Stimulated activated CD8-positive, alpha-beta memory T cell treated with anti-CD3 and anti-CD28 coated beads, Interleukin-12 subunit alpha, Interleukin-12 subunit beta, amount 100 ng/mL, for 4 hours (primary cell): Measurements from ENCODE around the gene ZBP1.

Experiments used
- DNase-seq: peaks from one replicate; pipeline ENCODE4 v3.0.0-alpha.2; 2020; ENCODE audit warnings: low read depth

ZBP1 gene

DNA sequence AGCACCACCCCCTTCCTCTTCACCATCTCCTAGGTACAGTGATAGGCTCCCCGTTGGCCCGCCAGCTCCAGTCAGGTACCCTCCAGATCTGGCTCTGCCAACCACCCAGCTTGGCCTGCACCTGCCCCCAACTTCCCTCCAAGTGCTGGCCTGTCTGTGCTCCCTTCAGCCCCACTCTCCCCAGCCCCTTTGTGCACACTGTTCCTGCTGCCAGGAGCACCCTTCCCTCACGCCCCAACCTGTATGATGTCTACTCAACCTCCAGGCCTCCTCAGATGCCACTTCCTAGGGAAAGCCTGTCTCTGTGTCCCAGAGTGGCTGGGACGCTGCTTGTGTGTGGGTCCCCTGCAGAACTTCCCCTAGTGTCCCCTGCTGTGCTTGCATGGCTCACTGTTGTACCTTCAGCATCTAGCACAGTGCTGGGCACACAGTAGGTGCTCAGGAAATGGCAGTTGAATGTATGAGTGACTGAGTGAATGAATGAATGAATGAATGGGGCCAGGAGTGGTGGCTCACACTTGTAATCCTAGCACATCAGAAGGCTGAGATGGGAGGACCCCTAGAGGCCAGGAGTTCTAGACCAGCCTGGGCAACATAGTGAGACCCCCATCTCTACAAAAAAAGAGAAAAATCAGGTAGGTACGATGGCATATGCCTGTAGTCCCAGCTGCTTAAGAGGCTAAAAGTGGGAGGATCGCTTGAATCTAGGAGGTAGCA lies 3.0 kb downstream of the ZBP1 start:
- no peak for DNase-seq

DNA sequence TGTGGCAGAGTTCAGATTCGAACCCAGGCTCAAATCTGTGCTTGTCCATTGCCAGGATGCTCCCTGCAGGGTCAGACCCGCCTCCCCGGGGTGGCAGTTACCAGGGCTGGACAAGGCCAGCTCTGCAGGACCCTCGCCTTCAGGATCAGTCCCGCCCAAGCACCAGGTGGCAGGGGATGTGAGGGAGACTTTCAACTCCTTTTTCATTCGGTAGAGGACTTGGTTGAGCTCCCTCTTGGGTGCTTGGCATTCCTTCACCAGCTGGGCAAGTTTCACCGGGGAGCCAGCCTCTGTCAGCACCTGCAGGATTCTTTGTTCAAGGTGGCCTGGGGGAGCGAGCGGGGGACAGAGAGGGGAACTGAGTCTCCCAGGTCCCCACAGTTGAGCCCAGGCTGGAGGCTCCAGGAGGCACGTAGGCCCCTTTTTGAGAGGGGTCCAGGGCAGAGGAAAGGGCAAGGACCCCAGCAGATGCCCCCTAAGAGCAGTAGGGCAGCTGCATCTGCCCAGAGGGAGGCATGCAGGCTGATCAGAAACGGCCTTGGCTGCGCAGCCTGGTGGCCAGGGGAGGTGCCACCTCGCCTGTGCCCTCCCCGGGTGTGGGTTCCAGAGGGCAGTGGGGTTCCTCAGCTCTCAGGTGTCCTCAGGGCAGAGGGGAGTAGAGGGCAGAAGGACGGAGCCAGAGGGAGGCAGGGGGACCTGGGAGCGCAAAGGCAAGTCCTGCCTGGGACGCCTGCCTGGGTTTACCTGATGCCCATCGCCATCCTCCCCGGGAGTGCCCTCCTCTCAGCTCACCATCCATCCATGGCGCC lies 3.9 kb downstream of the ZBP1 start:
- no peak for DNase-seq

DNA sequence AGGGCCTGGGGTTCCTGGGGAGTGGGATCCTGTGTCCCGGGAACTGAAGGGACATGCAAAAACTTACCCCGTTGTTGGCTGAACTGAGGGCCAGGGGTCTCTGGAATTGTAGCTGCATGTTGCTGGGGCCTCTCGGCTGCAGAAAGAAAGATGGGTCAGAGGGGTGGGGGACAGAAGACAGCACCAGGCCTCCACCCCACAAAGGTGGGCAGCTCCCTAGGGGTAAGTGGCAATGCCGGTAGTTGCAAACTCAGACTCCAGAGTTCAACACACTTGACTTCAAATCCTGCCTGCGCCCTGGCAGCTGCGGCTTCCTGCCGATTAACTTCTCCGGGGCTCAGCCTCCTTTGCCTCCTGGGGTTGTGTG lies 4.8 kb downstream of the ZBP1 start:
- no peak for DNase-seq

DNA sequence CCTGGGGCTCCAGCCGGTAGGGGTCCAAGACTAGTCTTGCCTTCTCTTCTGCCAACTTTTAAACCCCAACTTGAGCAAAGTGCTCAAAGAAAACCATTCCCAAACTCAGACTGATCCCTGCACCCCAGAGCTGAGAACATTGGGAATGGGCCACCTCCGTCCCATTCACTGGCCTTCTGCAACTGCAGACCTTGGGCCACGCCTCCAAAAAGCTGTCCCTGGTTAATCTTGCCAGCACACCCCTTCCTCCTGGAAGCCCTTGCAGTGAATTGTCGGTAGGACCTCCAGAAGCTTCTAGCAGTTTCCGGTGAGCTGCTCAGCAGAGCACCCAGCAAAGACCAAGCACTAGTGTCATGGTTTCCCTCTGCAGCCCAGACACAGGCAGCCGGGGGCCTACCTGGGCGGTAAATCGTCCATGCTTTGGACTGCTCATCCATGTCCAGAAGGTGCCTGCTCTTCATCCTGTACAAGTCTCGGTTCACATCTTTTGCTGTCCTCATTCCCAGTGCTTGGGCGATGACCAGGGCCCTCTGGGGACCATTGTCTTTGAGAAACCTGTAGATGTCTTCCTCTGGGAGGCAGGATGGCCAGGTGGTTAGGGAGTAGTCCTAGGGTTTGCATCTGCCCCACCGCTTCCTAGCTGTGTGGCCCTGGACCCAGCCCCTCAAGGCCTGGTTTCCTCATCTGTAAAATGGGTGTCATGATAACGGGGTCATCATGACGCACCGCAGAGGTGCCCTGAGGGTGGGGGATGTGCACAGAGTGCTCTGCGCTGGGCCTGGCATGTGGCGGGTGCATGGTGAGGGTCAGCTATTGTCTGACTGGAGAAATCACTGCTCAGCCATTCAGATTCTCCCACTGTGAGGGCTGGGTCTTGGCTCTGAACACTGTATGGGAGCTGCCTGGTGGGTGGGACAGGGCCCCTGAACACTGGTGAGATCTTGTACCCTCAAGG lies 5.5 kb downstream of the ZBP1 start:
- no peak for DNase-seq

DNA sequence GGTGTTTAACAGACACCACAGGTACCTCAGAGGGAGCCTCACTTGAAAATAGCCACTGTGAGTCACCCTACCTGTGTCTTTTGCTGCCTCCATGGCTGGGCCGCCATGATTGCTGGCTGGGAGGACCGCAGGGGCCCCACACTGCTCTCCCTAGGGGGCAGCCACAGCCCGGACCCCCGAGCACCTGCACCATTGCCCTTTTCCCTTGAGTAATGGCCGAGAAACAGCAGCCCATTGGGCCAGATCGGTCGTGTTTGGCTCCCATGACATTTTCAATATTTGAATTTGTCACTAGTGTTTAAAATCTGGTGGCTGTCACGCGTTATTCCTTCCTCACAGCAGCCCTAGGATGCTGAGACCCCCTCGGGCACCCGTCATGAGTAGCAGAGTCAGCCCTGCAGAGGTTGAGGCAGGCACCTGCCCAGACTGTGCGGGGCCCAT lies 6.7 kb downstream of the ZBP1 start:
- no peak for DNase-seq

DNA sequence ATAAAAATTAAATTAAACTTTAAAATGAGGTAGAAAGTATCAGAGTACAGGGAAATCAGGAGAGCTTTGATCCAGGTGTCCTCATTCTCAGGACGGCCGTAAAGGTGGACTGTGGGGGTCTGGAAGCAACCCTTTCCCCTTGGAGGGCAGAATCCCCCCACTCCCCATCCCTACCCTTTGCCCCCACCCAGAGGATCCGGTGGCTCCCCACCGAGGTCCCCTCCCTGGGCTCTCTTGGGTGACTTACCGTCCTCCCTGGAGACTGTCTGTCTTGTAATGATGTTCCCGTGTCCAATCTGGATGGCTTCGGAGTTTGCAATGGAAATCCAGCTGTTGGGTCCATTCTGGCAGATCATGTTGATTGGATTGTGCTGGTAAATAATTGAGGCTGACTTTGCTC lies 7.3 kb downstream of the ZBP1 start:
- no peak for DNase-seq

DNA sequence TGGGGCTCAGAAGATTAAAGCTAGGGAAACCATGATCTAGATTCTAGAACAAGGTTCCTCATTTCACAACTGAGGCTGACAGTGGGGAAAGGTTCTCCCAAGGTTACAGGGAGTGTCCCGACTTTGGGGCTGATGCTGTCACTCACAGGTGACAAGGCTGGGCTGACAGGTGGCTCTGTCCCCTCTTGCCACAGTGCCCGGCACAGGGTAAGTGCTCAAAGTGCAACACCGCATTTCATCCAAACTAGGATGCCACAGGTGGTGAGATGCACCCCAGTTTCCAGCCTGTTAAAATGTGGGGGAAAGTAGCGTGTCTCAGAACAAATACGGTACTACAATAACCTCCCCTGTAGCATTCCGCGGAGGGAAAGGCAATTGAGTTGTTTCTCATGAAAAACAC lies 7.8 kb downstream of the ZBP1 start:
- DNase-seq: no peak

DNA sequence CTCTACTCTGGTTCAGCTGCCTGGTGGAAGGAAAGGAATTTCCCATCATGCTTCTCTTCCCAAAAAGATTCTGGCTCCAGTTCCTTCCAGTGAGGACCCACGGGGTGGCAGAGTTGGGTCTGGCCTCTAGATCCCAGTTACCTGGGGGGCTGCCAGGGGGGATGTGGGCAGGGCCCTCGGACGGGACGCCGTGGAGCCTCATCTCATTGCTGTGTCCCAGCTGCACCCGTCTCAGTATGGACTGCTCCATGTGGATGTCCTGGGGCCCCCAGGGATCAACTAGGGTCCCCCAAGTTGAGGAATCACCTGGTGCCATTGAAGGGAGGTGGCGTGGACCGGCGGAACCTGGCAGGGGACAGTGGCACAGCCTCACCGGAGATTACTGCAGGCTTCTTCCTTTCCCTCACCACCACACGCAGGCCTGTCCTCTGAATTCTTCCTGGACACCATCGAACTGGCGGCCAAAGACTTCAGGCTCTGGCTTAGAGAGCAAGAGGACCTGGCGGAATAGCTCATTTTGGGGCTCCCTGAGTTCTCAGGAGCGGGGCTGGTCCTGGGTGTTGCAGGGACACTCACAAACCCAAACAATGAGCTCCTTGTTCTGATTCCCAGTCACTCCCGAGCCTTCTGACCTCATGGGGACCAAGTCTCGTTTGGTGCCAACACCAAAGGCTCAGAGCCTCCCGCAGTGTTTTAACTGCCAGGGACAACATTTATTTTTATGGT lies 8.5 kb downstream of the ZBP1 start:
- DNase-seq: no peak

DNA sequence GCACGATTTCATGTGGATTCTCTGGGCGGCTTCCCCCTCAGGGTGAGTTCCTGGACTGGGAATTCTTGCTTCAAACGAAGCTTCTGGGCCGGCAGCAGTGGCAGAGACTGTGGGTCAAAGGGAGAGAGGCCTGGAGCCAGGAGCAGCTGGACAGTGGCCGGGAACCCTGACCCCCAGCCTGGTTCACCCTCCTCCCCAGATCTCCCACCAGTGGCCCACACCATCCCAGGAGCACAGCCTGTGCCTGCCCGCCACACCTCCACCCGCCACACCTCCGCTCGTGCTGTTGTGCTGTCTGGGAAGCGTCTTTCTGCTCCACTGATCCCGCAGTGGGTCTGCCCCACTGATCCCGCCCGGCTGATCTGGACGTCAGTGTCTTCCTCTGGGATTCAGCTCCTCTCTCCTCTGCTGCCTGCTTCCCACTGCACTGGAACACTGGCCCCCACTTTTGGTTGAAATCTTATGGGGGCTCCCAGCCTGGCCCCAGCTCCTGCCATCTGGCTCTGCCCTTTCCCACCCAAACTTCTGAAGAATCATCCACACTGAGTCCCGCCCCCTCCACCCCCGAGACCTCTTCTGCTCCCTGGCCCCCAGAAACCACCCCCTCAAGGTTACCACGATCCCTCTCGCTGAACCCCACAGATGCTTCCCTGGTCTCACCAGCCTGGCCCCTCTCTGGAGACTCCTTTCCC lies 9.8 kb downstream of the ZBP1 start:
- no peak for DNase-seq

DNA sequence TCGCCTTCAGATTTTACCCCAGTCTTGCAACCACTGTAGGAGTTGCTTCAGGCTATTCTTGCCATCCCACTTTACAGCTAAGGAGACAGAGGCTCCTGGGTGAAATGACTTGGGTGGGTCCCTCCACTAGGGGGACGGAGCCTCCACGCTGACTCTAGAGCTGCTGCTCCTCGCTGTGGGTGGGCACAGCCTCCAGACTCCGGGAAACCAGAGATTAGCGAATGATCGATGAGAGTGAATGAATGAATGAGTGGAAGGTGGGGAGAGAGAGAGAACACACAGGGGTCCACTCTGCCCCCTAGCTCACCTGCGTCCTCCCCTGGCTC lies 10.4 kb downstream of the ZBP1 start:
- DNase-seq: no peak

DNA sequence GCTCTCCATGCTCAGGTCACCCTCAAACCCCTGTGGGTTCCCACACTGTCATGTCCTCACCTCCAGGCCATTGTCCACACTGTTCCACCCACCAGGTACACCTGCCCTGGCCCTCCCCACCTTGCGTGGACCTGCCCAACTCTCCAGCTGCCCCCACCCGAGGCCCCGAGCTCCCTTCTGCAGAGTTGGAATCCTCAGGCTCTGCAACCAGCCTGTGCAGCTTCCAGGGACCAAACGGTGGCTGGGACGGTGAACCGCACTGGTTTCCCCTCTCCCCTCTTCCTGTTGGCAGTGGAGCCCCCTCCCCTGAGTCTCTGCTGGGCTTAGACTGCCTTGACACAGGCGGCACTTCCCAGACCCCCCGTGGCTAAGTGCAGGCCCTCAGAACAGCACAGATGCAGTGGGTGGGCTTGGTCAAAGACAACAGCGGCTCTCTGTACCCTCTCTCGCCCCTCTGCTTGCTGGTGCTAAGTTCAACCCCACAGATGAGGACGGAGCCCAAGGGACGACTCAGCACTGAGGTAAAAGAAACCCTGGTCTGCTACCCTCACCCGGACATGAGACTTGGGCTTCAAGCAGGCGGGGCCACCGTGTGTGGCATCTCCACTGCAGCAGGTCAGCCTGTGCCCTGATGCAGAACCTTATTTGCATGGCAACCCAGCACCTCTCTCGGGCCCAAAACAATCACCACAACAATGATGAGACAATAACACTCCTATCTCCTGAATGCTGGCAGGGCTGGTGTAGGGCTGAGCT lies 11.0 kb downstream of the ZBP1 start:
- no peak for DNase-seq

DNA sequence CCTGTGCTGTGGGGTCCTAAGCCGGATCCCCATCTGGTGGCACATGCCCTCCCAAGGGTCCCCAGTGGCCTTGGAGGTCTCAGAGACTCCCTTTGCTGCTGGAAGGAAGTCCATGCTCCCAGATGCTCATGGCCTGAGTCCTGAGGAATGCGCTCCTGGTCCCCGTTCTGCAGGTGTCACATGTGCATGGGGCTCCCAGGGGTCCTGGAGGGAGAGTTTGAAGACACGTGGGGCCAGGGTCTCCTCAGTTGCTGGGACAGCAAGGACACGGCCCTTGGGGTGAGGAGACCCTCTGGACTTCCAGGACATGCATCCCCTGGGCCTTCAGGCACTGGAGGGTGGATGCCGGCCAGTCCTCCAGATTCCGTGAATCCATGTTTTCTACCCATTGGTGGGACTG lies 11.7 kb downstream of the ZBP1 start:
- no peak for DNase-seq

DNA sequence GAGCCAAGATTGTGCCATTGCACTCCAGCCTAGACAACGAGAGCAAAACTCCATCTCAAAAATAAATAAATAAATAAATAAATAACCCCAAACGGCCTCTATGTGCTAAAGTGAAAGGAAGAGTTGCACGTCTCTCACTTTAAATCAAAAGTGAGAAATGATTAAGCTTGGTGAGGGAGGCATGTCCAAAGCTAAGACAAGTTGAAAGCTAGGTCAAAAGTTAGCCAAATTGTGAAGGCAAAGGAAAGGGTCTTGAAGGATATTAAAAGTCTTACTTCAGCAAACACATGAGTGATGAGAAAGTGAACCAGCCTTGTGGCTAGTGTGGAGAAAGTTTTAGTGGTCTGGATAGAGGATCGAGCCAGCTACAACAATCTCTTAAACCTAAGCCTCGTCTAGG lies 14.3 kb downstream of the ZBP1 start:
- DNase-seq: no peak

DNA sequence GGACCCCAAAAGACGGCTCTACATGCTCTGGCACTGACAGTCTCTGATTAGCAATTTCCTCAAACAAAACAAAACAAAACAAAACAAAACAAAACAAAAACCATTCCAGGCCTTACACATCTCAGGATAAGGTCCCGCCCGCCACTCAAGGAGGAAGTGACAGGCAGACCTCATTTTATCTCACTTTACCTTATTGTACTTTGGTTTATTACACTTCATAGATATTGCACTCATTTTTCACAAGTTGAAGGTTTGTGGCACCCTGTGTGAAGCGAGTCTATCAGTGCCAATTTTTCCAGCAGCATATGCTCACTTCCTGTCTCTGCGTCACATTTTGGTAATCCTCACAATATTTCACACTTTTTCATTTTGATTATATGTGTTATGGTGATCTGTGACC lies 15.2 kb downstream of the ZBP1 start:
- no peak for DNase-seq

DNA sequence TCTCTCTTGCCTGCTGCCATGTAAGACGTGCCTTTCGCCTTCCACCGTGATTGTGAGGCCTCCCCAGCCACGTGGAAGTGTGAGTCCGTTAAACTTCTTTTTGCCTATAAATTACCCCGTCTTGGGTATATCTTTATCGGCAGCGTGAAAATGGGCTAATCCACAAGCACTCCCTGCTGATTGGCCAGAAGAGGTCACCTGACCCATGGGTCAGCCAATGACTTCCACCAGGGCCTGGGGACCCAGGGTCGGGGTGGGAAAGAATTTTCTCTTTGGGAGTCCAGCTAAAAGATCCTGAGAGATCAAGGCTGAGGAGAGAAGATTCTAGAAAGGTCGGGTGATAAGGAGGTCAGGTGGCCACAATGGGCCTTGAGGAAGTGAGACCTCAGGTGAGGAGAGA lies 17.1 kb downstream of the ZBP1 start:
- no peak for DNase-seq

DNA sequence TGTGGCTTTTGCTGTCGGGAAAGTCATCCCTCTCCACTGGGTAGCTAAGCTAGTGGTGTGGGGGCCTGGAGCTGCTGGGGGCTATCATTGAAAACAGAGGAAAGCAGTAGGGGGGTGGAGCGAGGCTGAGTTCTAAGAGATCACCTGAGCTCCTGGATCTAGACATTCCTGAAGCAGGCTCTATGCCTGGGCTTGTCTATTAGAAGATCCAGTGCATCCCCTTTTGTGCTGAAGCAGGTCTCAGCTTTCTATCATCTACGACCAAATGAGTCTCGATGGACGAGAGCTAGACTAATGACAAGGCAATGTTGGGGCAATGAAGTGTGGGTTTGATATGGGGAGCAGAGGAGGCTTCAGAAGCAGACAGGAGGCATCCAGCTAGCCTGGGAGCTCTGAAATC lies 18.5 kb downstream of the ZBP1 start:
- DNase-seq: no peak

DNA sequence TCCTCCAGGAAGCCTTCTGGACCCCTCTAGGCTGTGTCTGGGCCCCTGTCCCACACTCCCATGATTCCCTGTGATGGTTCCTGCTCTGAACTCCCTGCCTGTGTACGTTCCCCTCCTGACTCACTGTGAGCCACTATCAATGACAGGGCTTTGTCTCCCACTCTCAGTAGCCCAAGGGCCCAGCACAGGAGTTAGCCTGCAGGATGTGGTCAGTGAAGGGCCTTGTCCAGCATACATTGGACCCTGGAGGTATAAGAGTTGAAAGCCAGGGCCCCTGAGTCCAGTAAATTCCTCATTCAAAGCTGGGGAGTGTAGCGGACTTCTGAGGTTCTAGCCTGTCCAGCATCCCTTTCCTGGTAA lies 19.0 kb downstream of the ZBP1 start:
- no peak for DNase-seq

DNA sequence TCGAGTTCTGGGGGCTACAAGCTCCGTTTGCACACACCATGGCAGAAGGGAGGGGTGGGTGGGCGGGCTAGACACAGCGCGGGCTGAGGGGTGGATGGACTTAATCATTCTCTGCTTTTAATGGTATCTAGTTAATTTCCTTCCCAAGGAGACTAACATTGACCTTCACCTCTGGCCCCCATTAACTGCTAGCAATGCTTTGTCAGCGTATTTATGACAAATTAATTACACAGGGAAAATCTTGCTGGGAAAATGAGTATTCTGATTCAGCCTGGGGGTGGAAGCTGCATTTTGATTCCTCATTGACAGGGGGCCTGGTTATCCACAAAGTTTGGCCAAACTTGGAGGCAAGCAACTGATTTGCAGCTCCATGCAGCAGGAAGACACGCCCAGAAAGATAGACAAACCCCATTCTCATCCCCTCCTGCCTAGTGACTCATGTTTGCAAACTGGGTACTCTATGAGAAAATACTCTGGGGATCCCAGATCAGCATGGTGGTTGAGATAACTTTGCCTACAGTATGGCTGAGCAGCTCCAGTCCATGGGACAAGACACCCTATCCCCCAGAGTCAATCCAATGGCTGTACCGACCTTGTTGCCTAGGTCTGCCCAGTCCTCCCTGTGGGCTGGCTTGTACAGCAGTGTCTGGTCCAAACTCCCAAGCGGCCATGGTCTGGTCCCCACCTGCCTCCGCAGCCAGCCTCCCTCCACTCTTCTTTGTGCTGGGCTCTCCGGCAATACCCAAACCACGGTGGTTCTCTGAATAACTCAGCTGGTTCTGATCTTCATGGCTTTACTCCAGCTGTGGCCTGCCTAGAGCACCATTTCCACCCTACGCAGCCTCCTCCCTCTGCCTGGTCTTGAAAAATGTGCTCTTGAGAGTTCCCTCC lies 19.7 kb downstream of the ZBP1 start:
- DNase-seq: no peak

DNA sequence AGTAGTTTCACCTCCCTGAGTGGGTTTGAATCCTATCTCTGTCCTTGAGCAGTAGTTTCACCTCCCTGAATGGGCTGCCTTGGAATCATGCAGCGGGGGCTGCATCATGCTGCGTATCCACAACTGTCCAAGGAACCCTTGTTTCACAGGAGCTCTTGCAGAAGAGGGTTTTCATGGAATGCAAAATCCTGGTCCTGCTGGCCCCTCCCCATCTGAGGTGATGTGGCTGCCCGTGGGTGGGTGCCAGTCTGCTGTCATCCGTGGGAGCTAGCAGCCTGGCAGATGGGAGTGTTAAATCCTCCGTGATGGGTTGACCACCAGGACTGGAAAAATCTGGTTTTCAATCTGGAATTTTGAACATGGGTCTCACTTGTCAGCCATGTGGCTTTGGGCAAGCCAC lies 21.7 kb downstream of the ZBP1 start:
- DNase-seq: no peak

DNA sequence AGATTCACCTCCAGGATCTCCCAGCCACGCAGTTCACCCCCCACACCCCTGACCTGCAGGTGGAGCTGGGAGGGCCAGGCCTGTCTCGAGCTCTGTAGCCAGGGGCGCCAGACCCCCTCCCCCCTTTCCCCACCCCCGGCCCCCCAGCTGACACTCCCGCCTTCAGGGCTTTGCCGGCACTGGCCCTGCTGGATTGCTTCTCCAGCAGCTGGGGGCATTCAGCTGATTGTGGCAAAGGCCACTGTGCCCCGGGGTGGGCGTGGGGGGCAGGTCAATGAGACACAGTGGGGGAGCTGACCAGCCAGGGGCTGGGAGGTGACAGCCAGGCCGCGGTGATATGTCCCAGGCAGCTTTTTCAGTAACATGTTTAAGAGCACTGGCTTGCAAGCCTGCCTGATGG lies 22.2 kb downstream of the ZBP1 start:
- no peak for DNase-seq
